ENCODE results near the gene OPCML.

OPCML gene

GRCh38 chr11:132595246-132595645, 937.1 kb downstream of the OPCML start:
- DNase-seq, result no peak

DNA sequence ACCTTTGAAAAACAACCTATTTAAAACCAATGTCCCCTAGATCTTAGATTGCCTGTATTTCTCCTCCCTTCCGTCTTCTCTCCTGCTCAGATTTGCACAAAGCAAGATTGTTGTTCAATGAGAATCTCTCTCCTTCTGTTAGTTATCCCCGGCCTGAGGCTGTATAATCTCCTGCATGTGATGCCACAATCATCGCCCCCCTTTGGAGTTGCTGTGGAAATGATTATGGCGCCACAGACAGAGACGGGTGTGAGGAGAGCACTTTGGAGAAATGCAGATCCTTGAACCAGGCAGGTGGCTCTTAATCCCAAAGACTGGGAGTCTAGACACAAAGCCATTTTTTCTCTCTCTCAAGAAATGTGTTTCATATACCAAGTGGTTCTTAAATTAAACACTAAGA, 941.3 kb downstream of the OPCML start:
- no peak for DNase-seq

- no peak for DNase-seq
Observed at GRCh38 chr11:132590554-132590953, 941.7 kb downstream of the OPCML start.

- no peak for DNase-seq
Observed at GRCh38 chr11:132589791-132590190, 942.5 kb downstream of the OPCML start.

DNA sequence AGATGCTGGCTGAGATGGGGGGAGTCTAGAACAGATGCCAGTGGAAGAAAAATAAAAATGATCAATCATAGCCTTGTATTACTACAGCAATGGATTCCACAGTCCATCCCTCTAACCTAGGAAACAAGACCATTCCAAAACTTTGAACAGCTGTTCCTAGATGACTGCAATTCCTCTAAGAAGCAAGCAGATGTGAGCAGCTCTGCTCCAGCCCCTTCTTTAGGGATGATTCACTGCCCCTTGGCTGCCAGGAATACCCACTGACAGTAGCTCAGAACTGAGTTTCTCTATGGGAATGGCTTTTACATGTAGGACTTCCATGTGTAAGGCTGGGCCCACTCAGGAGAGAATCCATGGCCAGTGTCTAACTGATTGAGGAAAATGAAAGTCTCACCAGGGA, 943.9 kb downstream of the OPCML start:
- DNase-seq, result no peak

DNA sequence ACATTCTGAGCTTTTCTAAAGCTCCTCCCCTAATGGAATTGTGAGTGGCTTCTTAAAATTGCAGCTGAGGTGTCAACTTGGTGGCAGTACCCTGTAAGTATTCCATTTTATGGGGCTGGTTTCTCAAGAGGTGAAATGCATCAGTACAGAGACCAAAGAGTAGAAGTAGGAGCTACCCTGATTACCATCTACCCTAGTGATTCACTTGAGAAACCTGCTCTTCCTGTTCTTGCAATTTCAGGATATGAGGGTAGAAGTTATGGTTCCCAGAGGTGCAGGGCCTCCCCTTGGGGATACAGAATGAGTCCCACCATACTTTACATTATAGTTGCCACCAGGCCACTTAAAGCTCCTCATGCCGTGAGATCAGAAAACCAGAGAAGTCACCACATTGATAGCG, 944.6 kb downstream of the OPCML start:
- no peak for DNase-seq

- DNase-seq, result no peak
Observed at GRCh38 chr11:132586801-132587200, 945.5 kb downstream of the OPCML start.

DNA sequence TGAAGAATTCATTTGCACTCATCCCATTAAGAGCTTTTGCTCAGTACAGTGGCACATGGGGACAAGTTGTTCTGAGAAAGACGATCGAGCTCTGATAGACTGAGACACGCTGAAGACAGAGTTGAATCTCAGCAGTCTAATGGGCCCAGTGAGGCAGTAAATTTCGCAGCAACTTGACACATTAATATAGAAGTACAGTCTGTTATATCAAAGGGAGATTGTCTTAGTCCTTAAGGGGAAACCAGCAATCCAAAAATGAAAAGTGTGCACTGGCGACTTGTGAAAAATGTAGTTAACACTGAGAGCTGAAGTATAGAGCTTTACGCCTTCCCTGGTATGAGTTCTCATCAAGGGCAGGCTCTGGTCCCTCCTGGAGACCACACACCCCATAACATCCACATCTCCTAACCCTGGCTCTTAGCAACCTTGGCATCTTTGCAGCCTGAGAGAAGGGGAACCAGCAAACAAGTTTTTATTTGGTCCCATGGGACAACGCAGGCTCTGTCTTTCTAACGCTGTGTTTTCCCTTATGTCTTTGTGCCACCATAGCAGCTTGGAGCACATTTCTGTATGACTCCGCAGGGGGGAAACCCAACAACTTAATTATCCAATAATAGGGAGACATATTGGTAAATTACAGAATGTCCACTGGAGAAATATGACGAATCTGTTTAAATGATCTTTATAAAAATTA, 952.5 kb downstream of the OPCML start:
- DNase-seq, result no peak

GRCh38 chr11:132579136-132579535, 953.2 kb downstream of the OPCML start:
- DNase-seq, result no peak

DNA sequence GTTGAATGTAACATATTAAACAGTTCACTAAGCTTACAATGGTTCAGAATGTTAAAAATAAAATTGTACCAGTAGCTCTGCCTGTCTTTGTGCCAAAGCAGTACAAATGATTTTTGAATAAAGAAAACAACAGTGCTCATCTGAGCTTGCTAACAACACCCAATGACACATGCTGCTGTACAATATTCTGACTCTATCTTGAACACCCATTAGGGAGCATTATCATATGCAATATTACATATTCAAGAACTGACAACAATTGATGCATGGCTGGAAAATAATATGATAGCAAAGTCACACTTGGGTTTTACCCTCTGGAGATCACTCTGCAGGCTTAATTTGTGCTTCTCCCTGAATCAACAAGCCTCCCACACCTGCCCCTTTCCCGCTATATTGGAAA, 953.7 kb downstream of the OPCML start:
- no peak for DNase-seq

DNA sequence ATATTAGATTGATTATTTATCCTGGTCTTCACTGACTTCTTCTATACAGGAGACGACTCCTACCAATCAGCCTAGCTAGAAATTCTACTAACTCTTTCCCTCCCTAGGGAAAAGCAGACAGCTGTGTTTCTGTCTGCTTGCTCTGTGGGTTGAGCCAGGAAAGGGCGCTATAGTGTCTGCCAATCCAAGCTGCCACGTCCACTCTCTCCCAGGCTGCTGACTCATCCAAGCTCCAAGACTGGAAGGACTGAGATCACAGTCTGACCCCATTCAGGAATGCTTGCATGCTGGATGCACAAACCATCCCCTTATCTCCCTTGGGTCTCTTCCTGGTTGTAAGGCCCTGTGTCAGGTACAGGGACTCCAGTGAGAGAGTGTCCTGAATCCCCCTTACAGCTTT, 955.6 kb downstream of the OPCML start:
- DNase-seq, result no peak

- DNase-seq, result no peak
Observed at GRCh38 chr11:132564091-132564885, 968.0 kb downstream of the OPCML start.

GRCh38 chr11:132563050-132563449, 969.3 kb downstream of the OPCML start:
- no peak for DNase-seq

DNA sequence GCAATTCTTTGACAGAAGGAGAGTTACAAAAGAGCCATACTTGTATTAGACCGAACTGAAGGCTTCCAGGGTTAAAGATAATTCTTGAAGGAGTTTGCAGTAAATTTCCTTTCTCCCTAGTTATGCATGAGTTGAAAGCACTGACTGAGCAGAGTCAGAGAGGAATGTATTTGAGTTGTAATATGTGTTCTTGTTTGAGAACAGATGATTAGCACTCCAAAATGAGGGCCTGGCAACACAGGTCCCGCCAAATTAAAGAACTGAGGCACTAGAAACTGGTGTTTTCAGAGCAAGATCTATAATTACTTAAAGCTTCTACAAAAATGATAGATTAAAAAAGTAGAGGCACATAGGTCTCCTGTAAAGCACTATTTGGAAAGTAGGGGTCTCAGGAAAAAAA, 970.4 kb downstream of the OPCML start:
- no peak for DNase-seq

- DNase-seq, result no peak
Observed at GRCh38 chr11:132559331-132560036, 972.8 kb downstream of the OPCML start.

- no peak for DNase-seq
Observed at GRCh38 chr11:132556316-132556715, 976.0 kb downstream of the OPCML start.

GRCh38 chr11:132555617-132556016, 976.7 kb downstream of the OPCML start:
- DNase-seq, result no peak

- DNase-seq, result no peak
Observed at GRCh38 chr11:132551016-132551415, 981.3 kb downstream of the OPCML start.

GRCh38 chr11:132549561-132549960, 982.7 kb downstream of the OPCML start:
- no peak for DNase-seq

DNA sequence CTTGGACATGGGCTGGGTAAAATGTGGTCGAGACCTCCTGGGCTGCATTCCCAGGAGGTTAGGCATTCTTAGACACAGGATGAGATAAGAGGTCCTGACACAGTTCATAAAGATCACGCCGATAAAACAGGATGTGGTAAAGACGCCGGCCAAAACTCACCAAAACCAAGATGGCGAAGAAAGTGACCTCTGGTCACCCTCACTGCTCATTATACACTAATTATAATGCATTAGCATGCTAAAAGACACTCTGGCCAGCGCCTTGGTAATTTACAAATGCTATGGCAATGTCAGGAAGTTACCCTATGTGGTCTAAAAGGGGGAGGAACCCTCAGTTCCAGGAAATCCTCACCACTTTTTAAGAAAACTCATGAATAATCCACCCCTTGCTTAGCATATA, 983.3 kb downstream of the OPCML start:
- DNase-seq, result no peak

DNA sequence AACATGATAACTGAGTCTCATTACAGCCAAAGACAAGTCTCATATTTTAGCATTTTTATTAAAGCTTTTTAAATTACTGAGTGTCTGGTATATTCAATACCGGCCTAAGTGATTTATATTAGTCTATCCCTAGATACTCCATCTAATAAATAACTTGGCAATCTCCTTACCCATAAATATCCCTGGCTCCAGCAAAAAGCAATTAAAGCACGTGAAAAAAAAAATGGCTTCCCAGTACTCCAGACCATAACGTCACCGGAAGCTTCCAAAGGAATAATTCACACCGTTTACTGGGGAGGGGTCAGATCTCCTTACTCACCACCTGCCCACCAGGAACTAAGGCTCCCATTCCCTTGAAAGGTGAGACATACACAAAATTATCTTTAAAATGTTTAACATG, 988.3 kb downstream of the OPCML start:
- DNase-seq, result no peak

DNA sequence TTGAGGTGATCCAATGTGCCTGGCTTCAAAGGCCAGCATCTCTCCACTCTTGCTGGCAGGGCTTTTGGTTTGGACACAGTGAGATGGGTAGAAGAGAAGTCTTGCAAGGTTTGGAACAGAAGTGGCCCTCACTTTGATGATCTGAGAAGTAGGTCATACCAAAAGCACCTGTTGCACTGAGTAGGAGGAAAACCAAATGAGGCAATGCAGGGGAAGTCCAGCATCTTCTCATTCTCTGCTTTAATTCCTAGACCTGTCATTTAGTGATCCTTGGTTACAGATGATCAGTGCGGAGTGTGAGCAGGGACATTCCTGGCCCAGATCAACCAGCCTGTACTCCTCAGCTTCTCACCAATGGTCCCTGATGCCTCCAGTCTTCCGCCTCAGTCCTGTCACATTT, 990.5 kb downstream of the OPCML start:
- DNase-seq, result no peak

- DNase-seq, result no peak
Observed at GRCh38 chr11:132540581-132540980, 991.7 kb downstream of the OPCML start.
